Measurements from ENCODE around the gene CNPY2.
"Not testable (repeated sequence)": the region's sequence is repeated elsewhere in the genome, so short reads cannot be mapped to it uniquely, and the experiment has no call there.

Gene CNPY2

GRCh38 chr12:56282030-56282429 lies 33.8 kb downstream of the CNPY2 start:
- TF ChIP-seq CTCF (conservative IDR thresholded peaks at IDR 0.05; ENCODE audit: low read depth, low read length), result no peak
- no peak overlapping the region for H3K4me3 ChIP-seq (ENCODE audit: low read depth, low read length)
- DNase-seq (ENCODE audit: low read depth), result no peak

- TF ChIP-seq CTCF (conservative IDR thresholded peaks at IDR 0.05; ENCODE audit: low read depth, low read length), result no peak
- no peak overlapping the region for H3K4me3 ChIP-seq (ENCODE audit: low read depth, low read length)
- no peak for DNase-seq (ENCODE audit: low read depth)
These were observed 34.9 kb downstream of the CNPY2 start for GRCh38 chr12:56280849-56281248.

- no peak for TF ChIP-seq CTCF (conservative IDR thresholded peaks at IDR 0.05; ENCODE audit: low read depth, low read length)
These were observed 36.9 kb downstream of the CNPY2 start for GRCh38 chr12:56278905-56279304.

GRCh38 chr12:56274299-56274698 lies 41.5 kb downstream of the CNPY2 start:
- no peak for TF ChIP-seq CTCF (conservative IDR thresholded peaks at IDR 0.05; ENCODE audit: low read depth, low read length)
- no peak overlapping the region for H3K4me3 ChIP-seq (ENCODE audit: low read depth, low read length)
- DNase-seq (ENCODE audit: low read depth), result no peak

More at GRCh38 chr12:56278905-56279304, 36.9 kb downstream of the CNPY2 start:
- no peak overlapping the region for H3K4me3 ChIP-seq (ENCODE audit: low read depth, low read length)
- no peak for DNase-seq (ENCODE audit: low read depth)

GRCh38 chr12:56272468-56272867 lies 43.3 kb downstream of the CNPY2 start:
- not testable (repeated sequence) for H3K4me3 ChIP-seq (ENCODE audit: low read depth, low read length); DNase-seq (ENCODE audit: low read depth)

GRCh38 chr12:56271031-56271430 lies 44.8 kb downstream of the CNPY2 start:
- H3K4me3 ChIP-seq (ENCODE audit: low read depth, low read length), result no peak overlapping the region
- TF ChIP-seq CTCF (conservative IDR thresholded peaks at IDR 0.05; ENCODE audit: low read depth, low read length), result peak; percentile 74
- peak; percentile 66 for DNase-seq (ENCODE audit: low read depth)

GRCh38 chr12:56267443-56268071 lies 48.2 kb downstream of the CNPY2 start:
- DNase-seq (ENCODE audit: low read depth), result no peak
- no peak for TF ChIP-seq CTCF (conservative IDR thresholded peaks at IDR 0.05; ENCODE audit: low read depth, low read length)

More at GRCh38 chr12:56267443-56268071, 48.2 kb downstream of the CNPY2 start:
- H3K4me3 ChIP-seq (ENCODE audit: low read depth, low read length), result peak overlapping the region; percentile 88
